T-helper 9 cell (primary cell): ENCODE results near the gene SLC22A2.

ENCODE experiments used
- DNase-seq: peaks from one replicate; pipeline ENCODE4 v3.0.0-alpha.2; 2020

Gene SLC22A2

DNA sequence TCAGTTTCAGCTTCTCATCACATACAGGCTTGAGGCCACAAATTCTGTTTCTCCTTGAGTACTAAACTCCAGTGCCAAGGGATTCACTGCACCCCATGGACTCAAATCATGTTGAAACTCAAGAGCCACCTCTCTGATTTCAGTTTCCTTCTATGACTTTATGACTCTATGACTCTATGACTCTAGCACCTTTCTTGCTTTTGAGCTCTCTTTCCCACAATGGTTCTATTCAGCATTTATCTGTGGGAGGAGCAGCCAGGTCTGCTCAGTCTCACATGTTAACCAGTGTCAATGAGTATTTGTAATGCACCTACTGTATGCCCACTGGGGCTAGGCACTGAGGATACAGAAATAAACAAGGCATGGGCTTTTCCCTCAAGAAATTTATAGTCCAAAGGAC is 14.6 kb upstream of the SLC22A2 start:
- no peak for DNase-seq

DNA sequence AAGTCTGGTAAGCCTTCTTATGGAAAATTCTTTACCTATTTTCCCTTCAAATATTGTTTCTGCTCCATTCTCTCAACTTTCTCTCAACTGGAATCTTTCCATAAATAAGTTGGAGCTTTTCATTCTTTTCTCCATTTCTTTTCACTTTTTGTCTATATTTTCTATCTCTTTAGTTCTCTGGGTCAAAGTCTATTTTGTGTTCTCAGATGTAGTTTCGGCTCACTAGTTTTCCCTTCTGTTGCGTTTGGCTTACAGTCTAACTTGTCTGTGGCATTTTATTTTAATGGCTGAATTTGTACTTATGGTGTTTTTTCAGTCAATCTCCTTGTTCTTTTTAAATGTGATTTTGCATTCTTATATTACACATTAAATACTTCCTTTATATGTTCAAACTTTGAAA is 14.1 kb upstream of the SLC22A2 start:
- DNase-seq = no peak

DNA sequence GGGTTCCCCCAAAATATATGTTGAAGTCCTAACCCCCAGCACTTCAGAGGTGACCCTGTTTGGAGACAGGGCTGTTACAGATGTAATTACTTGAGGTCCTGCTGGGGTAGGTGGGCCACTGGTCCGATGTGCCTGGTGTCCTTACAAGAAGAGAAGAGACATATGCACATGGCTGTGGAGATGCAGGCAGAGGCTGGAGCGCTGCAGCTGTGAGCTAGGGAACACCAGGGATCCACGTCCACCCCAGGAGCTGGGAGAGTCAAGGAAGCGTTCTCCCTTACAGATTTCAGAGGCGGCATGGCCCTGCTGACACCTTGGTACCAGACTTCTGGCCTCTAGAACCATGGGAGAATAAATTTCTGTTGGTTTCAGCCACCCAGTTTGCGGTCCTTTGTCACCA is 11.7 kb upstream of the SLC22A2 start:
- no peak for DNase-seq

DNA sequence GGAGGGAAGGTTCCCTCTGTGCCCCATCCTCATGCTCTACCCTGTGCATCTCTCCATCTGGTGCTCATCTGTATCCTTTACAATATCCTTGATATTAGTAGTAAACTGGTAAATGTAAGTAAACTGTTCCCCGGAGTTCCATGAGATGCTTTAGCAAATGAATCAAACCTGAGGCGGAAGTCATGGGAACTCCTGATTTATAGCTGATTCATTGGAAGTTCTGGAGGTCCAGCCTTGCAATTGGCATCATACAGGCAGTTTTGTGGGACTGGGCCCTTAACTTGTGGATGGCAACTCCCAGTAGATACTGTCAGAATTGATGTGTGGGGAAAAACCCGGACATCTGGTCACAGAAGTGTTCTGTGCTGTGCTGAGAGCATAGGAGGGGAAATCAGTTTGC is 11.2 kb upstream of the SLC22A2 start:
- DNase-seq = no peak

DNA sequence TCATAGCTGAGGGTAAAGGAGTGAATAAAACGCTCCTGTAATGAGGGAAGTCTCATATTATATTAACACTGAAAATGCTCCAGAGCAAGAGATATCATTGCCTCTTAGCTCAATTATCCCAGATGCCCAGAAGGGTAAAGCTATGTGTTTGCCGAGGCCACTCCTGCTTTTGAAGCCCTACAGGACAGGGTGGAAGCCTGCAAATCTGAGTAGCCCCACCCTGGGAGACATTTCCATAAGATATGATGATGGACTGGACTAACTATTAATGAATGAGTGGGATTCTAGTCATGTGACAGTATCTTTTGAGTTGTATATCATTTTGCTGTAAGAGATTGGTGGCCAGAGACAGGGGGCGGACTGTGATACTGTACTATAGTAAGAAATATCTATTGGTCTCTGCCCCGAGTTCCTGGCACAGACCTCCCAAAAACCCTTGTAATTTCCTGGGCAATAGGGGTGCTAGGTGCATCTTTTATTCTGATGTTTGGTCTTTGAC is 10.5 kb upstream of the SLC22A2 start:
- no peak for DNase-seq

DNA sequence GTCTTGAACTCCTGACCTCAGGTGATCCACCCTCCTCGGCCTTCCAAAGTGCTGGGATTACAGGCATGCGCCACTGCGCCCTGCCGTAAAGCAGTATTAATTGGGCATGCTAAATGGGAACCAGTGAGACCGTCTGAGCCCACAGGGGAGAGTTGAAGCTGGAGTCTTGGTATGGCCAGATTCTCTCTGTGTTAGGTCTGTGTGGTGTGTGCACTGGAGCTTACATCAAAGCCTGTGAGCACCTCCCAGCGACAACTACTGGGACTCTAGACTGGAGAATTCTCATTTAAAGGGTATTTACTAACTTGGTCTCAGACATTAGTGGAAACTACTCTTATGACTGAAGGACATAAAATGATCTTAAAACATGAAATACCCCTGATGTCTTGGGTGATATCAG is 8.5 kb upstream of the SLC22A2 start:
- DNase-seq = no peak

DNA sequence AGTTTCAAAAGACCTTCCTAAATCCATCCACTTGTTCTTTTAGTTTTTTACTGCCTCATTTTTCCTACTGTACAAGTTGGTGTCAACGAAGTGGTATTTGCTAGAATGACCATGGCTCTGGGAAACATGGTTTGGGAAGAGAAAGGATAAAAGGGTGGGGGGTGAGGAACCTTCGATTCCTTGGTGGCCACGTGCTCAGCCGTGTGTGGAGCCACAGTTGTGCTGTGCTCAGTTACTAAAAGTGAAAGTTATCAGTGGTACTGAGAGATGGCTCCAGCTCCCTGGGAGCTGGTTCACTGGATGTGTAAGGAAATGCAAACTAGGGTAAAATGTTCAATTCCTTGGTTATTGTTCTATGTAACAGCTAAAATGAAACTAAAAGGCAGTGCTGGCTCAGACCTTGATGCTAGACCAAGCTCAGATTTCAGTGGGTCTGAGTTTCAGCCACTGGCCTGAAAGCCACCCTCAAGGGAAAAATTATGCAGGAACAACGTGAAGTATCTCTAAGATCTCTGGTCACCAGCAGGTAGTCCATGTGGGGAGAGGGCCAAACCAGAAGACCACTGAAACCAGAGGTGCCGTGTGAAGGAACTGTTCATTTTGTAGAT is 7.4 kb upstream of the SLC22A2 start:
- no peak for DNase-seq

DNA sequence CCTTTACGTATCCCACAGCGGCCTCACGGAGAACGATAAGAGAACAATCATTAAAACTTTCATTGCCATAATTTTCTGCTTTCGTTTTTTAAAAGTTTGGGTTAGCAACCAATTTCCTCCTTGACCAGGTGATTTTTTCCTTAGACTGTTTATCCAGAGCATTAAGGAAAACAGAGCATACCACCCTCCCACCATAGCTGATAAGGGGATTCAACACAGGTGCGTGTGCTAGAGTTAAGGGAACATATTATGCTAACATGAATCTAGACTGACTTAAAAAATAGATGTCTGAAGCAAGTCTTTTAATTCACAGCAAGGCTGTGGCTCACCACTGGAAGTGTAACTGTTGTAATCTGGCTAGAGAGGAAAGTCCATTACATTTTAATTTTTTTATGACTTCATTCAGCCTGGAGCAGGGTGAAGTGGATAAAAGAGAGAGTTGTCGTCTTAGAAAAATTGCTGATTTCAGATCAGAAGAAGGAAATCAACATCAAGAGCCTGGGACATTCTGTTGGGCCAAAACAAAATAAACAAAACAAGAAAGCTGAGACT is 5.5 kb upstream of the SLC22A2 start:
- no peak for DNase-seq

DNA sequence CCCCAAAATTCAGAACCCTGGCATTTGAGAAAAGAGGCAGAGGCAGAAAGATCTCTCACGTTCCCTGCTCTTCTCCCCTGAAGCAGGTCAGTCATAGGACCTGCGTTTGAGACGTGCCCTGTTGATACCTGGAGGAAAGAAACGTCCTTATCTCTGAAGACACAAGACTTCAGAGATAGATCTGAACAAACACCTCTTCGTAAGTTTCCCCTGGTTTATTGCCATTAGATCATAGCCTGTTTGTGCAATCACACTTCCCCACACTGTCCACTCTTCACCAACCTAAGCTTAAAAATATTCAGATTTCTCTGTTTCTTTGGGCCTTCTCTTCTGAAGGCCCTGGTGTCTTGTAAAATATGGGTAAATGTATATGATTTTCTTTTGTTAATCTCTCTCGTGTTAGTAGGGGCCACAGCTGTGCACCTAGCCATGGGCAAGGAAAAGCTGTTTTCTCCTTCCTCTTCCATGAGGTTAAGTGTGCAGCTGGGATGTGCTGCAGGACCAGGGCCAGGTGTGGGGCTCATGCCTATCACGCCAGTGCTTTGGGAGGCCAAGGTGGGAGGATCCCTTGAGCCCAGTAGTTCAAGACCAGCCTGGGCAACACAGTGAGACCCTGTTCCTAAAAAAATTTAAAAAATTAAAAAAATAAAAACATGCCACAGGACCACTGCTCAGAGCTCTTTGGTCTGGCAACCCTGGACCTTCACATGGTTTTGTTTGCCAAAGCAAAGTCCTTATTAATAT is 4.7 kb upstream of the SLC22A2 start:
- no peak for DNase-seq

DNA sequence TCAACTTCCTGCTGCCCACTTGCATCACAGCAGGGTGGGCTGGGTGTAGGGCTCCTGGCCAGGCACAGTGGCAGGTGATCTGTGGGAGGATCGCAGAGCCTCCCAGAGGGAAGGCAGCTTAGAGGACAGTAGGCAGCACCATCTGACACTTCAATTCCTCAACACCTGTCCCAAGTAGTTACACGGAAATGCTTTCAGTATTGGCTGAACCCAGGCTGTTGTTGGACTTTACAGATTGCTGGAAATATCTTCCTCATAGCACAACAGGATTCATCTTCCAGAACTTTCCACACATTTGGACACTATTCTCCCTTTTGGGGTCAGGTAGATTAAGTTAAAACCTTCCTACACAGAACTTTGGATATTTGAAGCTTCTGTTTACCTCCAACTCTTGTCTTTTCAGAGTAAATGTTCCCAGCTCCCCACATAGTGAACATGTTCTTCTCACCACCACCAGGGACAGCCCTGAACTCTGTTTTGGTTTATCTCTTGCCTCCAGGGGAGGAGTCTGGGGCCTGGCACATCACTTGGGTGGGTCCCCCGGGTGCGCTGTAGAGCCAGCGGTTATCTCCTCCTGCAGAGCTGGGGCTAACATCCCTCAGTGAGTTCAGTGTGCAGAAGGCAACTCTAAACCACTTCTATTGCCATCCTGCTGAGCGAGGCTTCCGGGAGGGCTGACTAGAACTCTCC is 3.5 kb upstream of the SLC22A2 start:
- DNase-seq = no peak

DNA sequence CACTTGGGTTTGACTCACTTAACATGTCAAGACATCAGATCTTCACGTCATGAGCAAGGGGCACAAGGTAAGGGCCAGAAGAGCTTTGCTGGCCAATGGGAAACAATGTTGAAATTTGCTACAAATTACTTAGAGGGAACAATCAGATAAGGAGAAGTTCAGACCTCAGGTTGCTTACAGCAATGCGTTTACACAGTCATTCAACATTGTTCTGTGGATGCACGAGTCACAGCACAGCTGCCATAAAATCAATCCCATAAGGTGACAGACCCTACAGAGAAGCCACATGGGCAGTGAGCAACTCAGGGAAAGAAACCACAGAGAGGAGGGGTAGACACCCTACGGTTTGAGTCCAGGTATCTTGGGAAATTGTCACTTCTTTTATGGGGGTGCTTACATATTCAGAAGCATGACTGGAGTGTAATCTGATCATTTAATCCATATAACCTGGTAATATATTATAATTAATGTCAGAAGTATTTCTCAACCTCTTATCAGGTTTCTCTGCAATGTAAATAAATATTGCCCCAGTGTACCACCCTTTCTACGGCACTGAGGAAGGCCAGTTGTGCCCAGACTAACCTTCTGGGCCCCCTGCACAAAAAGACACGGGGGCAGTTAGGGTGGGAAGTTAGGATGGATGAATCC is 2.3 kb upstream of the SLC22A2 start:
- DNase-seq = no peak

DNA sequence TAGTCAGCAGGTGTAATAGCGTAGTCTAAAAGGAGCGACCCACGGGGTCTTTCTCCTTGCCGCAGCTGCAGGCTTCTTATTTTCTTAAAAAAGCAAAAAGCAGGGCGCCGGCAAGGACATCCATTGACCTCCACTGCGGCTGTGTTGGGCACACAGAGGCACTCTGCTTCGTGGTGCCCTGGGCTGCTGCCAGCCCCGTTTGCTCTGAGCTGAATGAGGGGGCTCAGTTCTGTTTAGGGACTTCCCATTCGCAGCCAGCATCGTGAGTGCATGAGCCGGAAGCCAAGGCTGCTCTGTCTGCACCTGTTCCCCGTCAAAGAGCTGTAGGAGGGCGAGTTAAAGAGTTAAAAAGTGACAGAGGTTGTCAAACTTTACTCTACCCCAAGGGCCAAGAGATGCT is 1.7 kb upstream of the SLC22A2 start:
- no peak for DNase-seq

DNA sequence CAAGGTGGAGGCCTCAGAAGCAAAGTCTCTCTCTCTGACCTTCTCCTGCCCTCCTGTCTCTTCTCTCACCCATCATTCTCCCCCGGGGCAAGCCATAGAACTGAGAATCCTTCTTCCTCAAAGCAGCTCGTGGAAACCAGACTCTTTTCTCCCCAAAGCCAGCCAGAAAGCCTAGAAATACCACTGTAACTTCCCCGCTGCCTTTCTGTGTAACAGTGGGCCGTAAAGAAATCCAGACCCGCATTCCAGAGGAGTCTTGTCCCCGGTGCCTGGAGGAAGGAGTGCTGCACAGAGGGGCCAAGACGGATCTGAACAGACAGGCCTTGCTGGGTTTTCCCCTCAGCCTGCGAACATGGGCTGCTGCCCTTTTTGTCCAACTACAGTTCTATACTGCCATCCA is 977 bp upstream of the SLC22A2 start:
- DNase-seq = no peak

DNA sequence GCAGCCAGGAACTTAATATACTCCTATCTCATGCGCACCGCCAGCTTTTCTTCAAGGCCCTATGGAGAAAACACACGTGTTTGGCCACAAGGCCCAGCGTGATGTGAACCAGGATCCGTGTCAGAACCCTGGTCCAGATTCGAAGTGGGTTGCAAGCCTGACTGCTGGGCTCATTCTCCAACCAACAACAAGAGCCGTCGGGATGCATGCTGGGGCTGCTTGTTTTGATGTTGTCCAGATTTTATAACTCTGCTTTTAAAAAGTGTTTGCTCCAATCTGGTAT is 463 bp upstream of the SLC22A2 start:
- DNase-seq = no peak

DNA sequence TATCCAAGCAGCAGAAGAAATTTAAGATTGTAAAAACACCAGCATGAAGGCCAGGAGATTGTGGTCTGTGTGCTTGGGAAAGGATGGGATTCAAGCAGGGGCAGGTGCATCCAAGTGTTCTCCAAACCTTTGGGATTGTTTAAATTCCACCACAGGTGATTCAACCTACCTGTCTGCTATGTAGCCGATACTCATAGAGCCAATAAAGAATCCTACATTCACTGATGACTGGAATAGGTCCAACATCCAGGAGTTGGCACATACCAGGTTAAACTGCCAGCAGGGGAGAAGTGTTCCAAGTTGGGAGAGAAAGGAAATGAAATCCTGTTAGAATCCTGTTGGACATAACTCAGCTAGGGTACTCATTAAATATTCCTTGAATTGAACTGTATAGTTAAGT is 2.2 kb downstream of the SLC22A2 start:
- no peak for DNase-seq

DNA sequence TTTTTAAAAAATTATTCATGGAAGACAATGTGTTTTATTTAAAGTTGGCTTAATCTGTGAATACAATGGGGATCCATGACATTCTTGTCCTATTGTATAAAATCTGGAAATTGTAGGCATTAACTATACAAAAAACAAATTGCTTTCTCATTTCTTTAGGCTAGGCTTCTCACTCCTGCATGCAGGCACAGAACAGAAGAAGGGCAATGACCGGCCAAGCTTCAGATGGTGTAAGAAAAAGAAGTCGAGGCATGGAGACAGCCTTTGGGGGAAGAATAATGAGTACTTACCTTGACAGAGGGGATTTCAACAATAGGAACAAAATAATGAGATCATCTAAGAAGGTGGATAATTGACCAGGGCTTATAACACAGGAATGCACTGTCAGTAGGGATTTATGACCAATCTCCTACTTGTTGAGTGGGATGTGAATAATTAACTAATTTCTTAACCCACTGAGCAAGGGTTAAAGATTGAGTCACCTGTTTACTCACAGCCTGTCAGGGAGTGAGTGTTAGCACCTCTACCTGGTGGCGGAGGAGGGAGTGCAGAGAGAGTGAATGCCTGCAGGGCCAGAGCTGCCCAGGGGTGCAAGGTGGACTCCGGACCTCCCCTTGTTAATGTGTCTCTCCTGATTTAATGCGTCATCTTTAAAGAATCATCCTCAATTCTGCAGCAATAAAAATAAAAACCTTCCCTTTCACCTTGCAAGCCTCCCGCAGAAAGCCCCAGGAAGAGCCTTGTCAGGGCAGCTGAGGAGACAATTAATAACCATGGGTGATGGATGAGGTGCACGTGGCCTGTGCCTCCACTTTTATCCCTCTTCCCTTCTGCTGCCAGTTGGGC is 3.9 kb downstream of the SLC22A2 start:
- DNase-seq = no peak

DNA sequence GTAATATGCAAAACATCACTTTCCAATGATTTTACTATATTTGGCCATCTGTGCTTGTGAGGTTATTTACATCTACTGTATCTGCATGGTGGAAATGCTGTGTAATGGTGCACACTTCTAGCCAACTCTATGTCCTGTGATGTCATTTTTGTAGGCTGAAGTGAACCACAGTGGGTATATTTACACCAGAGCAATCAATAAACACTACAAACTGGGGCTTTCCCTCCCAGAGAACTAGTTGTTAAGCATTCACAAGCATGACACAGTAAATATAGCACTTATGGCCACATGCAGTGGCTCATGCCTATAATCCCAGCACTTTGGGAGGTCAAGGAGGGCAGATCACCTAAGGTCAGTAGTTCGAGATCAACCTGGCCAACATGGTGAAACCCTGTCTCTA is 4.9 kb downstream of the SLC22A2 start:
- no peak for DNase-seq

DNA sequence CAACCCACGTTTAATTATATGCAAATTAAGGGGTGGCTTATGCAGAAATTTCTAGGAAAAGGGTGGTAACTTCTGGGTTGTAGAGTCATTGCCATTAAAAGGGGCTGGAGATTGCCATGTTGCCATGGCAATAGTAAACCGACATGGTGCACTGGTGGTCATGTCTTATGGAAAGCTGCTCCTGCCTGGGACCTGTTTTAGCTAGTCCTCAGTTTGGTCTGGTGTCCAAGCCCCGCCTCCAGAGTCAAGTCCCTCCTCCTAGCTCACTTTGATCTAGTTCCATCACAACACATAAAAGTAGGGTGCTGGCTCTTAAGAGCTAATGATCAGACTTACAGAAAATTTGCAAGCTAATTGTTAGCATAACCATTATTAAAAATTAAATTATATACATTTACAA is 5.3 kb downstream of the SLC22A2 start:
- no peak for DNase-seq

DNA sequence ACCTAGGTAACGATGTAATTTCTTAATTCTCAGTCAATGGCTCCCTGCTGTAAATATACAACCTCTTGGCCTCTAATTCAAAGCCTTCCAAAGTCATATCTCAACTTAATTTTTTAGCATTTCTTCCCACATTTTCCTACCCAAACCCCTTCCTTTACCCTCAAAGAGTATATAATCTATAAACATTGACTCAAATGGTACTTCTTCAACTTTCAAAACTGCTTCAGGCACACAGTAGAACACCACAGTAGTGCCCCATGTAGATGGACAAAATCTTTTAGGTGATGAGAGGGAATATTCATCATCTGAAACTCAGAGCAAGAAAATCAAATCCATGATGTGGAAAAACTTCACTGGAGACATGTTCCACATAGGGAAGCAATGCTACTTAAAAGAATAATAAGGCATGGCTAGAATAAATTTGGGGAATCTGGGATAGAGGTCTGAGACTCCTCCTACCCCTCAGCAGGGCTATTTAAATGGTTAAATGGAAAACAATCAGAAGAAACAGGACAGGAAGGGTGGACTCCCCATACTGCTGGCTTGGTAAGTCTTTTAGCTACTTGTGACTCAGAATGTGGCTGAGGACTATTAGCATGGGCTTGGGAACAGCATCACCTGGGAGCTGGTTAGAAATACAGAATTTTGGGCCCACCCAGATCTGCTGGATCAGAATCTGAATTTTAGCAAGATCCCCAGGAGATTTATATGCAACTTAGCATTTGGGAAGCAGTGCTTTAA is 6.4 kb downstream of the SLC22A2 start:
- DNase-seq = no peak

DNA sequence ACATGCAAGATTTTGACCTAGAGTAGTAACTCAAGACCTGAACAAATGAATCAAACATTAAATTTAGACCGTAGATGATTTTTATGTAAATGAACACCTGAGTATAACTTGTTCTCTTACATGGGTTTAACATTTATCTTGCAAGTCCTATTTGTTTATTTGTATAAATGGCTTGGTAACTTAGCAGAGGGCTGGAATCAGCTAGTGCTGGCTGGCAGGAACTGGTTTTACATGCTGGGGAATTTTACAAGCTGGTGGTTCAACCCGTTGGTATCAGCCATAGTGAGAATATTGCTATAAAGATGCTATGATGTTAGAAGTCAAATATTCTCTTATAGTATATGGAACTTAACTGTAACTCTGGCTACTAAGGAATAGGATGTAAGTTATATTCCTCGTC is 8.9 kb downstream of the SLC22A2 start:
- DNase-seq = no peak

DNA sequence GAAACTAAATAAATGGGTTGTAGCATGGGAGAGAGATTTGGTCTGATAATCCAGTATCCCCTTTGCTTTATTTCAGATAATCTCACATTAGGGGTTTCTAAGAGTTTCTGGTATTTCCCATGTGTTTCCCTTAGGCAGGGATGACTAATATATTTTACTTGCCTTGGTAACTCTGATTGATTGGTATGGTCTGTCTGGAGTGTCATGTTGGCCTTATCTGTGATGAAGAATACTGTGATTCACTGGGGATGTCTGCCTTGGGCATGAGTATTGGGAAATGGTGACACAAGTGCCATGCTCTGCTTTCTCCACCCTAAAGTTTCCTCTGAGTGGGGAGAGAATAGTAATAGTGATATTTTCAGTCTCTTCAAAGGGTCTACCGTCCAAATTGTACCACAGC is 10.1 kb downstream of the SLC22A2 start:
- no peak for DNase-seq

DNA sequence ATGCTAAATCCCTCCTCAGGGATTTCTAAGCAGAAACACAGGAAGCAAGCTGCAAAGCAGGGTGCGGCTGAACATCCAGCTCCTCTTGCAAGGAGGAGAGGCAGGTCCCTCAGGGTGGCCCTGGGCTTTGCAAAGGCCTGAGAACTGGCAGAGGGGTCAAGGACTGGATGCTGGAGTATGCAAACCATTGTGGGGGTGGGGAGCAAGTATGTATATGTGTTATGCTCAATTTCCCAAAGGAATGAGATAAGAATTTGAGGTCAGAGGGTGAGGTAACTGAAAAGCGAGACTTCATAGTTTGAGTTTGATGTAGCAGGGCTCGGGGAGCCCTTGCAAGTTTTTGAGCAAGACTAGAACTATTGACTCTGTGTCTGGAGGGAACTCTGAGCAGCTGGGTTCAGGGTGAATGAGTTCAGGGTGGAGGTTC is 11.2 kb downstream of the SLC22A2 start:
- DNase-seq = no peak
